Measurements from ENCODE around the gene MCM6. TPM values are rescaled to one million over a fixed set of nuclear protein-coding genes. Genes with fewer than 3 reads are reported as not detected.

The MCM6 gene
- total and polyA plus RNA-seq, 2 experiments from 2014 or later = 74.7 to 133 TPM

GRCh38 chr2:135909976-135910375 lies 33.7 kb upstream of the MCM6 start:
- H3K27me3 Mint-ChIP-seq (ENCODE audit: insufficient read depth, low read depth, poor library complexity) = peaks cover 2% of the 10 kb centered on the region
- peaks cover 41% of the 10 kb centered on the region; the same call in 2 of the 3 replicates for H3K36me3 Mint-ChIP-seq (ENCODE audit: low read depth)
- H2AFZ ChIP-seq = no peak overlapping the region
- ATAC-seq = no peak
- no peaks in the 10 kb centered on the region for H3K79me2 ChIP-seq (replicated peaks; ENCODE audit: insufficient read depth)
- H3K27ac Mint-ChIP-seq = no peak overlapping the region
- H3K27me3 ChIP-seq (ENCODE audit: insufficient read depth) = no peaks in the 10 kb centered on the region
- no peak overlapping the region for H3K27ac ChIP-seq (ENCODE audit: low read depth)
- H4K20me1 ChIP-seq (replicated peaks; ENCODE audit: insufficient read depth) = no peaks in the 10 kb centered on the region
- H3K36me3 ChIP-seq (ENCODE audit: insufficient read depth) = peaks cover 4% of the 10 kb centered on the region; the same call in 1 of the 2 replicates
- H3K4me3 Mint-ChIP-seq = no peak overlapping the region
- H3K9me2 ChIP-seq (ENCODE audit: insufficient read depth) = no peaks in the 10 kb centered on the region
- H3K9me3 Mint-ChIP-seq = no peaks in the 10 kb centered on the region
- TF ChIP-seq EZH2phosphoT487 (IDR thresholded peaks at IDR 0.05; ENCODE audit: unreplicated experiment) (no peak), EZH2 (IDR thresholded peaks at IDR 0.05; ENCODE audit: low read depth, unreplicated experiment) (no peak), REST (IDR thresholded peaks at IDR 0.05; ENCODE audit: unreplicated experiment) (no peak), NANOG (IDR thresholded peaks at IDR 0.05; ENCODE audit: borderline replicate concordance) (no peak), POLR2AphosphoS5 (IDR thresholded peaks at IDR 0.05; ENCODE audit: low read depth) (no peak), ZNF114 (CRISPR knock-in tag; IDR thresholded peaks at IDR 0.05) (no peak), ZNF462 (CRISPR knock-in tag; IDR thresholded peaks at IDR 0.05) (no peak), CREB1 (CRISPR knock-in tag; IDR thresholded peaks at IDR 0.05; ENCODE audit: low read depth) (no peak), ZNF331 (CRISPR knock-in tag; IDR thresholded peaks at IDR 0.05; ENCODE audit: low read depth) (no peak), STAT1 (IDR thresholded peaks at IDR 0.05; ENCODE audit: unreplicated experiment) (no peak), JUNB (IDR thresholded peaks at IDR 0.05; ENCODE audit: unreplicated experiment) (no peak)
- TF ChIP-seq, protein P1, sequence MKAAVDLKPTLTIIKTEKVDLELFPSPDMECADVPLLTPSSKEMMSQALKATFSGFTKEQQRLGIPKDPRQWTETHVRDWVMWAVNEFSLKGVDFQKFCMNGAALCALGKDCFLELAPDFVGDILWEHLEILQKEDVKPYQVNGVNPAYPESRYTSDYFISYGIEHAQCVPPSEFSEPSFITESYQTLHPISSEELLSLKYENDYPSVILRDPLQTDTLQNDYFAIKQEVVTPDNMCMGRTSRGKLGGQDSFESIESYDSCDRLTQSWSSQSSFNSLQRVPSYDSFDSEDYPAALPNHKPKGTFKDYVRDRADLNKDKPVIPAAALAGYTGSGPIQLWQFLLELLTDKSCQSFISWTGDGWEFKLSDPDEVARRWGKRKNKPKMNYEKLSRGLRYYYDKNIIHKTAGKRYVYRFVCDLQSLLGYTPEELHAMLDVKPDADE (IDR thresholded peaks at IDR 0.05) = no peak
- TF ChIP-seq, protein P2, sequence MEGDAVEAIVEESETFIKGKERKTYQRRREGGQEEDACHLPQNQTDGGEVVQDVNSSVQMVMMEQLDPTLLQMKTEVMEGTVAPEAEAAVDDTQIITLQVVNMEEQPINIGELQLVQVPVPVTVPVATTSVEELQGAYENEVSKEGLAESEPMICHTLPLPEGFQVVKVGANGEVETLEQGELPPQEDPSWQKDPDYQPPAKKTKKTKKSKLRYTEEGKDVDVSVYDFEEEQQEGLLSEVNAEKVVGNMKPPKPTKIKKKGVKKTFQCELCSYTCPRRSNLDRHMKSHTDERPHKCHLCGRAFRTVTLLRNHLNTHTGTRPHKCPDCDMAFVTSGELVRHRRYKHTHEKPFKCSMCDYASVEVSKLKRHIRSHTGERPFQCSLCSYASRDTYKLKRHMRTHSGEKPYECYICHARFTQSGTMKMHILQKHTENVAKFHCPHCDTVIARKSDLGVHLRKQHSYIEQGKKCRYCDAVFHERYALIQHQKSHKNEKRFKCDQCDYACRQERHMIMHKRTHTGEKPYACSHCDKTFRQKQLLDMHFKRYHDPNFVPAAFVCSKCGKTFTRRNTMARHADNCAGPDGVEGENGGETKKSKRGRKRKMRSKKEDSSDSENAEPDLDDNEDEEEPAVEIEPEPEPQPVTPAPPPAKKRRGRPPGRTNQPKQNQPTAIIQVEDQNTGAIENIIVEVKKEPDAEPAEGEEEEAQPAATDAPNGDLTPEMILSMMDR (conservative IDR thresholded peaks at IDR 0.05; ENCODE audit: low read depth in 2 of 2) = no peak
- peaks cover 8% of the 10 kb centered on the region; the same call in 1 of the 2 replicates for H3K4me1 ChIP-seq (ENCODE audit: insufficient read depth)
- H3F3A ChIP-seq (replicated peaks; ENCODE audit: low read depth) = no peaks in the 10 kb centered on the region
- H3K4me3 ChIP-seq = no peak overlapping the region
- peaks cover 4% of the 10 kb centered on the region; the same call in 2 of the 3 replicates for H3K4me1 Mint-ChIP-seq
- no peak overlapping the region for H3K4me2 ChIP-seq
- no peak for DNase-seq (ENCODE audit: low spot score)
